NOMO-1 (cell line): ENCODE data around the gene GALNT15.

Experiments used
- DNase-seq, 2 experiments: peaks; one replicate each; lab custom pipeline; 2025; ENCODE audit not compliant: unreplicated experiment in 2 of 2; lab: John Stamatoyannopoulos, UW

Gene GALNT15

GRCh38 chr3:16279010-16279801 is 104.7 kb downstream of the GALNT15 start:
- no peak for DNase-seq

DNA sequence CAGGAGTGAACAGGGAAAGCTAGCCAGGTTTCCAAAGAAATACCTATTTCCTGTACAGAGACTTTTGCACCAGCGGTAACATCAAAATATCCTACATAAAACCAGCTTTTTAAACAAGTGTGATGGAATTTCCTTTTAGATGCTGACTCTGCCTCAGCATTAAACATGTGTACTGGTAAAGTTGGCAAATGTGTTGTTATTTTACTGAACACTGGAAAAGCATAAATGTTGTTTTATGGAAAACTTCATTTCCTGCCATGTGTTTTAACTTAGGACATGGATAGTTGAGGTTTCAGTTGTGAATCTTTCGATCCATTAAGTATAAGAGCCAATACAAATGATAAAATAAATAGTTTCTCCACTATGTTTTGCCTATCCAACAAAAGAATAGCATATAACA is 106.2 kb downstream of the GALNT15 start:
- DNase-seq: no peak
